AG20443 (cell line): Measurements from ENCODE around the gene DCTN3.

Experiments
- DNase-seq: peaks from one replicate; pipeline ENCODE4 v3.0.0; 2012; ENCODE audit warnings: low spot score, mixed read lengths

The DCTN3 gene

GRCh38 chr9:34573599-34574325 is 46.5 kb downstream of the DCTN3 start:
- DNase-seq = no peak

GRCh38 chr9:34572628-34573027 is 47.7 kb downstream of the DCTN3 start:
- DNase-seq = no peak

- DNase-seq = no peak
Measured at GRCh38 chr9:34572092-34572491, 48.2 kb downstream of the DCTN3 start.

GRCh38 chr9:34571481-34571810 is 48.8 kb downstream of the DCTN3 start:
- DNase-seq = no peak

GRCh38 chr9:34570809-34571480 is 49.4 kb downstream of the DCTN3 start:
- no peak for DNase-seq

- no peak for DNase-seq
Measured at GRCh38 chr9:34570376-34570775, 49.9 kb downstream of the DCTN3 start.

- no peak for DNase-seq
Measured at GRCh38 chr9:34568774-34569173, 51.5 kb downstream of the DCTN3 start.

- no peak for DNase-seq
Measured at GRCh38 chr9:34568133-34568532, 52.2 kb downstream of the DCTN3 start.

- DNase-seq = no peak
Measured at GRCh38 chr9:34566972-34567371, 53.3 kb downstream of the DCTN3 start.

- DNase-seq = no peak
Measured at GRCh38 chr9:34566322-34566721, 54.0 kb downstream of the DCTN3 start.

- DNase-seq = no peak
Measured at GRCh38 chr9:34565856-34566255, 54.4 kb downstream of the DCTN3 start.

GRCh38 chr9:34564617-34565016 is 55.7 kb downstream of the DCTN3 start:
- DNase-seq = no peak
